GM13977 (cell line): ENCODE data around the gene OTUD5.
A peak's percentile ranks its signal among the peaks of the same experiment; 100 is the strongest.

Experiments used
- DNase-seq: peaks from one replicate; pipeline ENCODE4 v3.0.0; 2012; ENCODE audit warnings: low spot score
- in situ Hi-C: fragments of 300-500 bp; cut with MboI; formaldehyde crosslinking; loops from one replicate; pipeline ENCODE4 v1.12.0; 2022; ENCODE audit warnings: low sequenced_read_pairs, low pct_unique_long_range_greater_than_20kb, mixed read lengths, inconsistent platforms; ENCODE audit not compliant: unreplicated experiment
- TF ChIP-seq, protein P1 (sequence below): IDR thresholded peaks from 2 replicates; pipeline ENCODE4 v1.5.1; 2012; ENCODE audit warnings: mild to moderate bottlenecking, control low read depth; ENCODE audit not compliant: insufficient read depth; ENCODE audit errors: extremely low read depth, missing control alignments

Gene OTUD5

DNA sequence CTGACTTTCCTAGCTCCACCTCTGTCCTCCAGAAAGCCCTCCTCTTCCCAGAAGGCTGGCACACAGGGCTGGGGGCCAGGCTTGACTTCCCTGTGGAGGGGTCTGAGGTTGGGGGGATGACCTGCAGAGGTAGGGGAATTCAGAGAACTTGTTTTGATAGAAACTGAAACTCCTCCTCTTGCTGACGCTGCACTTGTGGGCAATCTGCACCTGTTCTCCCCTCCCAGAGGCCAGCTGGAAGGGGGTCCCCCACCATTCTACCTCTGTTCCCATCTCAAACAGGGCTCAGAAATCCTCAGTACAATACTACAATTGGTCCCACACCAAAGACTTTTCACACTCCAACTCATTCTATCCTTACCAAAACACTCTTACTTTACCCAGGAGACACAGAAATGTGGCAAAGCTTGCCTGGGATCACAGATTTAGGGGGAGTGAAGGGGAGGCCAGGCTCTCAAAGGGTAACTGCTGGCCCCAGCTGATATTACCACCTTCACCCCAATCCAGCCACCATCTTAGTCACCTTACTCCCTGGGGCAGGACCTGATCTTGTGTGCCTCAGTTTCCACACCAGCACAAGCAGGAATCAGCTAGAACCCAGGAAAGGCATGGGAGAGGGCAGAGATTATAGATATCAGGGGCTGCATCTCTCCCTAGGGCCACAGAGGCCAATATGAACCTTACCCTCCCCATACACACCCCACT is 18.5 kb downstream of the OTUD5 start:
- TF ChIP-seq, protein P1, sequence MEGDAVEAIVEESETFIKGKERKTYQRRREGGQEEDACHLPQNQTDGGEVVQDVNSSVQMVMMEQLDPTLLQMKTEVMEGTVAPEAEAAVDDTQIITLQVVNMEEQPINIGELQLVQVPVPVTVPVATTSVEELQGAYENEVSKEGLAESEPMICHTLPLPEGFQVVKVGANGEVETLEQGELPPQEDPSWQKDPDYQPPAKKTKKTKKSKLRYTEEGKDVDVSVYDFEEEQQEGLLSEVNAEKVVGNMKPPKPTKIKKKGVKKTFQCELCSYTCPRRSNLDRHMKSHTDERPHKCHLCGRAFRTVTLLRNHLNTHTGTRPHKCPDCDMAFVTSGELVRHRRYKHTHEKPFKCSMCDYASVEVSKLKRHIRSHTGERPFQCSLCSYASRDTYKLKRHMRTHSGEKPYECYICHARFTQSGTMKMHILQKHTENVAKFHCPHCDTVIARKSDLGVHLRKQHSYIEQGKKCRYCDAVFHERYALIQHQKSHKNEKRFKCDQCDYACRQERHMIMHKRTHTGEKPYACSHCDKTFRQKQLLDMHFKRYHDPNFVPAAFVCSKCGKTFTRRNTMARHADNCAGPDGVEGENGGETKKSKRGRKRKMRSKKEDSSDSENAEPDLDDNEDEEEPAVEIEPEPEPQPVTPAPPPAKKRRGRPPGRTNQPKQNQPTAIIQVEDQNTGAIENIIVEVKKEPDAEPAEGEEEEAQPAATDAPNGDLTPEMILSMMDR, result no peak
- in situ Hi-C loops, result no loop called here
- DNase-seq, result no peak

- in situ Hi-C loops, result no loop called here
- peak; percentile 70 for DNase-seq
- TF ChIP-seq, protein P1, result peak; percentile 50
Measured at GRCh38 chrX:48937054-48937907, 20.1 kb downstream of the OTUD5 start.

GRCh38 chrX:48936429-48937053 is 20.9 kb downstream of the OTUD5 start:
- DNase-seq, result no peak
- TF ChIP-seq, protein P1, result no peak
- in situ Hi-C loops, result no loop called here

DNA sequence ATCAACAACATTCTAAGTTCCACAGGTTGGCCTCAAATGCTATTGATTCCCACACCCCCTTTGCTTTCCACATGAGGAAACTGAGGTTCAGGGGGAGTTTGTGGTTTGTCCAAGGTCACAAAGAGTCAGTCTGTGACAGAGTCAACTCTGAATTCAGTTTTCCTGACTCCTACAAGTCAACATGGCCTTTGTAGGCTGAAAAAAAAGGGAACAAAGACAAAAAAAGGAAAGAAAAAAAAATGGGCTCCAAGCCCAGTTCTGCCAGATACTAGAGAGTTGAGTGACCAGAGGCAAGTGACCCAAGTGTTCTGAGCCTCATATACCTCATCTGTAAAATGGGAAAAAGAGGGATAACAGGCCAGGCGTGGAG is 22.1 kb downstream of the OTUD5 start:
- TF ChIP-seq, protein P1, result no peak

GRCh38 chrX:48934581-48935300 is 22.7 kb downstream of the OTUD5 start:
- DNase-seq, result no peak
- in situ Hi-C loops, result no loop called here
- TF ChIP-seq, protein P1, result no peak

More for the DNA sequence above, 22.1 kb downstream of the OTUD5 start:
- in situ Hi-C loops, result no loop called here
- no peak for DNase-seq

DNA sequence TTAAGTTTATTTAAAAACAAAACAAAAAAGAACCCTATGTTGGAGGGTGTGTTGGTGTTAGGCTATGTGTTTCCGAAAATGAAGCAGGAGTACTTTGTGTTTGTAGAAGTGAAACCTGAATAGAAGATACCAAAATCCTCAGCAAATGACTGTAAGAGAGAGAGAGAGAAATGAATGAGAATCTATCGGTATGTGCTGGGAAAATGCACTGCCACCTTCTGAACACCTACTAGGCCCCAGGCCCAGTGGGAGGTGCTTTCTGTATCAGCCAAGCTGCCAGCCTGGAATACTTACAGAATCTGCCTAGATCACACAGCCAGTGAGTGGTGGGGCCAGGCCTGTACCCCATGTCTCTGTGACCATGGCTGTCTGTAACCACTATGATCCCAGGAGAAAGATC is 23.6 kb downstream of the OTUD5 start:
- no peak for DNase-seq
- TF ChIP-seq, protein P1, result no peak
- in situ Hi-C loops, result no loop called here
